Measurements from ENCODE around the gene HEBP2. TPM values are rescaled to one million over a fixed set of nuclear protein-coding genes. Genes with fewer than 3 reads are reported as not detected.

Gene HEBP2
- total RNA-seq, 1 donor from 2014 or later = 41.9 TPM

- Histone ChIP-seq H3K27me3 (no peaks in the 10 kb centered on the region), H3K9me3 (no peaks in the 10 kb centered on the region), H3K4me3 (no peak overlapping the region), H3K27ac (no peak overlapping the region), H3K36me3 (peaks cover 26% of the 10 kb centered on the region), H3K4me1 (peaks cover 10% of the 10 kb centered on the region)
- ATAC-seq = no peak
- no peak for DNase-seq
- intact Hi-C loops (cut with DNase I) = loop anchor here (10.0 kb wide), 2 partner anchors 87 to 337 kb away; no protein-coding TSS in a partner anchor
- no peak for TF ChIP-seq CTCF (IDR thresholded peaks at IDR 0.05)
These were observed 23.7 kb downstream of the HEBP2 start for GRCh38 chr6:138427701-138428100.

- H3K4me1 ChIP-seq = peaks cover 6% of the 10 kb centered on the region
- peak; percentile 62 for TF ChIP-seq CTCF (IDR thresholded peaks at IDR 0.05)
- DNase-seq = no peak
- H3K36me3 ChIP-seq = peaks cover 27% of the 10 kb centered on the region
- H3K27me3 ChIP-seq = no peaks in the 10 kb centered on the region
- ATAC-seq = peak; percentile 29
- intact Hi-C loops (cut with DNase I) = loop anchor here (10.0 kb wide), 2 partner anchors 86 to 336 kb away; no protein-coding TSS in a partner anchor
- H3K27ac ChIP-seq = no peak overlapping the region
- no peak overlapping the region for H3K4me3 ChIP-seq
- H3K9me3 ChIP-seq = no peaks in the 10 kb centered on the region
These were observed 25.0 kb downstream of the HEBP2 start for GRCh38 chr6:138428944-138429598.

GRCh38 chr6:138429761-138430160 is 25.7 kb downstream of the HEBP2 start:
- DNase-seq (no peak), ATAC-seq (no peak)
- no peaks in the 10 kb centered on the region for H3K27me3 ChIP-seq
- H3K27ac ChIP-seq = no peak overlapping the region
- intact Hi-C loops (cut with DNase I) = loop anchor here (10.0 kb wide), 2 partner anchors 85 to 335 kb away; no protein-coding TSS in a partner anchor
- H3K4me1 ChIP-seq = peaks cover 10% of the 10 kb centered on the region
- H3K4me3 ChIP-seq = no peak overlapping the region
- H3K36me3 ChIP-seq = peaks cover 21% of the 10 kb centered on the region
- no peaks in the 10 kb centered on the region for H3K9me3 ChIP-seq
- TF ChIP-seq CTCF (IDR thresholded peaks at IDR 0.05) = no peak

GRCh38 chr6:138430361-138431145 is 26.5 kb downstream of the HEBP2 start:
- TF ChIP-seq CTCF (IDR thresholded peaks at IDR 0.05) = no peak
- intact Hi-C loops (cut with DNase I) = no loop called here
- Histone ChIP-seq H3K4me1 (peaks cover 14% of the 10 kb centered on the region), H3K36me3 (peaks cover 21% of the 10 kb centered on the region), H3K9me3 (no peaks in the 10 kb centered on the region), H3K4me3 (no peak overlapping the region), H3K27me3 (no peaks in the 10 kb centered on the region), H3K27ac (no peak overlapping the region)
- ATAC-seq (no peak), DNase-seq (no peak)

- ATAC-seq (peak; percentile 78), DNase-seq (no peak)
- Histone ChIP-seq H3K36me3 (peaks cover 21% of the 10 kb centered on the region), H3K9me3 (no peaks in the 10 kb centered on the region), H3K27ac (no peak overlapping the region), H3K27me3 (no peaks in the 10 kb centered on the region), H3K4me1 (peaks cover 14% of the 10 kb centered on the region), H3K4me3 (no peak overlapping the region)
- intact Hi-C loops (cut with DNase I) = no loop called here
- no peak for TF ChIP-seq CTCF (IDR thresholded peaks at IDR 0.05)
These were observed 27.4 kb downstream of the HEBP2 start for GRCh38 chr6:138431256-138432062.
